ENCODE data around the gene CADPS2. TPM values are rescaled to one million over a fixed set of nuclear protein-coding genes. Genes with fewer than 3 reads are reported as not detected.

The CADPS2 gene
- total and polyA plus RNA-seq, 7 experiments from 2014 or later = not detected

DNA sequence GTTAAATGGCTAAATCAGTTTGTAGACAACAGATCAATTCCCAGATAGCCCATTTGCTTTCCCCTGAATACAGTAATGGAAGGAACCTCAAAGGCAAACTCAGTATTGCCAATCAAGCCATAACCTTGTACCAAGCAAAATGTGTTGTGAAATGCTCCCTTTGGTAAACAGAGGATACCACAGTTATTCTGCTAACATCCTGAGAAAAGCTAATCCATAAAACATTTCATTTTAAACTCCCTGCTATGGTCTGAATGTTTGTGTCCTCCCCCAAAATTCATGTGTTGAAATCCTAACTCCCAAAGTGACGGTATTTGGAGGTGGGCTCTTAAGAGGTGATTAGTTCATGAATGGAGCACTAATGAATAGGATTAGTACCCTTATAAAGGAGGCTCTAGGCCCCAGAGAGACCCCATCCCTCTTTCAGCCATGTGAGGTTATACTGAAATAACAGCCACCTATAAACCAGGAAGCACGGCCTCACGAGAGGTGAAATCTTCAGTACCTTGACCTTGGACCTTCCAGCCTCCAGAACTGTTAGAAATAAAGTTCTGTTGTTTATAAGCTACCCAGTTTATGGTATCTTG lies 94.2 kb downstream of the CADPS2 start:
- no peaks in the 10 kb centered on the region for H3K36me3 Mint-ChIP-seq
- Histone ChIP-seq H3K36me3 (ENCODE audit: control insufficient read depth in 2 of 3, insufficient read depth in 3 of 3, low read length in 3 of 3) (no peaks in the 10 kb centered on the region), H3K27me3 (ENCODE audit: control insufficient read depth in 2 of 2, insufficient read depth in 2 of 2, low read length in 2 of 2) (no peaks in the 10 kb centered on the region), H3K4me1 (ENCODE audit: control insufficient read depth in 2 of 2, insufficient read depth in 2 of 2, low read length in 2 of 2) (no peaks in the 10 kb centered on the region), H3K9me3 (ENCODE audit: control insufficient read depth in 2 of 3, low read length in 3 of 3) (no peaks in the 10 kb centered on the region), H3K4me3 (ENCODE audit: low read length) (no peak overlapping the region), H3K27ac (ENCODE audit: low read depth, low read length) (no peak overlapping the region)
- H3K4me3 Mint-ChIP-seq = no peak overlapping the region
- H3K4me1 Mint-ChIP-seq = no peaks in the 10 kb centered on the region
- peaks cover 0 to 19% (median 2%) of the 10 kb centered on the region in 11 donors for H3K9me3 Mint-ChIP-seq
- DNase-seq (no peak), ATAC-seq (no peak)
- intact Hi-C loops (cut with micrococcal nuclease) = no loop called here
- H3K27me3 Mint-ChIP-seq = no peaks in the 10 kb centered on the region
- CTCF ChIA-PET = no interaction called here
- no peak overlapping the region for H3K27ac Mint-ChIP-seq
- POLR2A ChIA-PET = interaction anchor here (0.6 kb wide), 1 partner anchor 39 kb away, joined by 4 read pairs; no protein-coding TSS in a partner anchor

DNA sequence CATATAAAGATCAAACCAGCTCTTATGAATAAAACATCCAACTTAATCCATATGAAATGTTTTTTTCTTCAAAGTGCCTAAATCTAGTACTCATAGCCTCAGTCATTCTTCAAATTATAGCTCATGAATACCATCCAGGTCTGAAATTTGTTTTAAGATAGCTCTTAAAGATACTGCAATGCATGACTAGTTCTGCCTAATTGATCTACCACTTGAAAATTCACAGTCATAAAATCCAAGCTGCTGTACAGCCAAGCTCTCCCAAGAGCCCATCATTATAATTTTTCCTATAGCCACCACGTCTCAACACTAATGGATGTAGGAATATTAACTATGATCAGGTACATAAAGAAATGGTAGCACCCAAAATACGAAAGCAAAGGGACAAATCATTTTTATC lies 95.7 kb downstream of the CADPS2 start:
- ChIA-PET CTCF (interaction anchor here (0.6 kb wide), 1 partner anchor 10 kb away, joined by 3 read pairs; no protein-coding TSS in a partner anchor), POLR2A (no interaction called here)
- Mint-ChIP-seq H3K27me3 (no peaks in the 10 kb centered on the region), H3K27ac (no peak overlapping the region), H3K4me3 (no peak overlapping the region), H3K9me3 (peaks cover 0 to 24% (median 0%) of the 10 kb centered on the region in 11 donors), H3K4me1 (no peaks in the 10 kb centered on the region), H3K36me3 (no peaks in the 10 kb centered on the region)
- Histone ChIP-seq H3K4me1 (ENCODE audit: control insufficient read depth in 2 of 2, insufficient read depth in 2 of 2, low read length in 2 of 2) (no peaks in the 10 kb centered on the region), H3K27ac (ENCODE audit: low read depth, low read length) (no peak overlapping the region), H3K36me3 (ENCODE audit: control insufficient read depth in 2 of 3, insufficient read depth in 3 of 3, low read length in 3 of 3) (no peaks in the 10 kb centered on the region), H3K4me3 (ENCODE audit: low read length) (no peak overlapping the region), H3K27me3 (ENCODE audit: control insufficient read depth in 2 of 2, insufficient read depth in 2 of 2, low read length in 2 of 2) (peaks cover 0 to 4% of the 10 kb centered on the region in 2 donors), H3K9me3 (ENCODE audit: control insufficient read depth in 2 of 3, low read length in 3 of 3) (no peaks in the 10 kb centered on the region)
- ATAC-seq = no peak
- intact Hi-C loops (cut with micrococcal nuclease) = no loop called here
- no peak for DNase-seq

DNA sequence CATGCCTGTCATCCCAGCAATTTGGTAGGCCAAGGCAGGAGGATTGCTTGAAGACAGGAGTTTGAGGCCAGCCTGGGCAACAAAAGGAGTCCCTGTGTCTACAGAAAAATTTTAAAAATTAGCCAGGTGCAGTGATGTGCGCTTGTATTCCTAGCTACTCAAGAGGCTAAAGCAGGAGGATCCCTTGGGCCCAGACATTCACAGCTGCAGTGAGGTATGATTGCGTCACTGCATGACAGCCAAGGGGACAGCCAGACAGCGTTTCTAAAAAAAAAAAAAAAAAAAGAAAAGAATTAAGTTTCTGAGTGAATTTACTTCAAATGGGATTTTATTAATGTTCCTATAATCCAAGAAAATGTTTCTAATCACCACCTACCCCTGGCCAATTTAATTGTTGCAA lies 96.1 kb downstream of the CADPS2 start:
- H3K9me3 ChIP-seq (ENCODE audit: control insufficient read depth in 2 of 3, low read length in 3 of 3) = no peaks in the 10 kb centered on the region
- Mint-ChIP-seq H3K27ac (no peak overlapping the region), H3K4me1 (no peaks in the 10 kb centered on the region), H3K36me3 (no peaks in the 10 kb centered on the region), H3K9me3 (peaks cover 0 to 24% (median 0%) of the 10 kb centered on the region in 11 donors), H3K4me3 (no peak overlapping the region), H3K27me3 (no peaks in the 10 kb centered on the region)
- H3K4me3 ChIP-seq (ENCODE audit: low read length) = no peak overlapping the region
- H3K36me3 ChIP-seq (ENCODE audit: control insufficient read depth in 2 of 3, insufficient read depth in 3 of 3, low read length in 3 of 3) = no peaks in the 10 kb centered on the region
- intact Hi-C loops (cut with micrococcal nuclease) = no loop called here
- ATAC-seq (no peak), DNase-seq (no peak)
- POLR2A ChIA-PET = no interaction called here
- H3K27me3 ChIP-seq (ENCODE audit: control insufficient read depth in 2 of 2, insufficient read depth in 2 of 2, low read length in 2 of 2) = peaks cover 0 to 4% of the 10 kb centered on the region in 2 donors
- H3K4me1 ChIP-seq (ENCODE audit: control insufficient read depth in 2 of 2, insufficient read depth in 2 of 2, low read length in 2 of 2) = no peaks in the 10 kb centered on the region
- H3K27ac ChIP-seq (ENCODE audit: low read depth, low read length) = no peak overlapping the region
- CTCF ChIA-PET = no interaction called here

DNA sequence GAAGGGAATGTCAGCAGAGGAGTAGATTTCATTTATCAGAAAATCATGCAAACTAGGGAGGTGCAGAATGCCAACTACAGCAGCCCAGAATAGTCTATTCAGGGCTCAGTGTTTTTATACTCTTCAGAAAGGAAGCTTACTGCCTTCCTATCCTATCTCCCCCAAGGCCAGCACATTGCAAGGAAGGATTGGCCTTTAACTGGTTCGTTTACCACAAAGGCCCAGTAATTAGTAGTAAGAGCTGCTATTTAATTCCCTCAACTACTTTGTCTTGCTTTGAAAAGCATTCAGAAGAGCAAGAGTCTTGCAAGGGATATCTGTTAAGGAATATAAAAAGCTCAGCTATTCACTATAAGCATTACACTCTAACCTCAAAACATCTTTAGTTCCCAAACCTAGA lies 97.1 kb downstream of the CADPS2 start:
- Histone ChIP-seq H3K36me3 (ENCODE audit: control insufficient read depth in 2 of 3, insufficient read depth in 3 of 3, low read length in 3 of 3) (no peaks in the 10 kb centered on the region), H3K4me1 (ENCODE audit: control insufficient read depth in 2 of 2, insufficient read depth in 2 of 2, low read length in 2 of 2) (no peaks in the 10 kb centered on the region), H3K9me3 (ENCODE audit: control insufficient read depth in 2 of 3, low read length in 3 of 3) (no peaks in the 10 kb centered on the region), H3K4me3 (ENCODE audit: low read length) (no peak overlapping the region), H3K27me3 (ENCODE audit: control insufficient read depth in 2 of 2, insufficient read depth in 2 of 2, low read length in 2 of 2) (peaks cover 0 to 4% of the 10 kb centered on the region in 2 donors), H3K27ac (ENCODE audit: low read depth, low read length) (no peak overlapping the region)
- no peaks in the 10 kb centered on the region for H3K27me3 Mint-ChIP-seq
- no peaks in the 10 kb centered on the region for H3K36me3 Mint-ChIP-seq
- ChIA-PET POLR2A (no interaction called here), CTCF (interaction anchor here (0.6 kb wide), 1 partner anchor 511 kb away, joined by 4 read pairs; no protein-coding TSS in a partner anchor)
- ATAC-seq (no peak), DNase-seq (no peak)
- H3K4me1 Mint-ChIP-seq = no peaks in the 10 kb centered on the region
- peaks cover 0 to 14% (median 1%) of the 10 kb centered on the region in 11 donors for H3K9me3 Mint-ChIP-seq
- no peak overlapping the region for H3K4me3 Mint-ChIP-seq
- intact Hi-C loops (cut with micrococcal nuclease) = no loop called here
- no peak overlapping the region for H3K27ac Mint-ChIP-seq

DNA sequence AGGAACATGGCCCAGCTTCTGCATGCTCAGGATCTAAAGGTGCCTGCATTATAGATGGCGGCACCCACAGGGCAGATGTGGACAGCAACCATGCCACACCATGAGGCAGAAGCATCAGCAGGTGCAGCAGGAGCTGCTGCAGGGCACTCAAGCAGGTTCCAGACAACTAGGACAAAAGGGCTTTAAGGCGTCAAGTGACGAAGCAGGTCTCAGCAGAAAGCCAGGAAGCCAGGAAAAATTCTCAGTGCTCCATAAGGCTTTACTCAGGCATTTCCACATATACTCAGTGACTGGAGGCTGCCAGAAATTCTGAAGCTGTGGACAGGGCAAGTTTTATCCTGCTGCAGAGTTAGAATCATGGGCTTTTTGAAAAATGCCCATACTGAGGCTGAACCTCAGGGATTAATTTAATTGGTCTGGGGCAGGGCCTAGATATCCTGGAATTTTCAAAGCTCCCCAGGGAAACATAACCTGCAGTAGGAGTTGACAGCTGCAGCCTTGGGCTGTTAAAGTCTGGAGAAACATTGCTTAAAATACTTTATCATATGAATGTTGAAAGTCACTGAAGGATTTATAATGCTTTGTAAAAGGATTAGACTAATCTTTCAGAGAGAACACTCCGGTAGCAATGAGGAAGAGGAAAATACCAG lies 115.4 kb downstream of the CADPS2 start:
- H3K27ac Mint-ChIP-seq = no peak overlapping the region

DNA sequence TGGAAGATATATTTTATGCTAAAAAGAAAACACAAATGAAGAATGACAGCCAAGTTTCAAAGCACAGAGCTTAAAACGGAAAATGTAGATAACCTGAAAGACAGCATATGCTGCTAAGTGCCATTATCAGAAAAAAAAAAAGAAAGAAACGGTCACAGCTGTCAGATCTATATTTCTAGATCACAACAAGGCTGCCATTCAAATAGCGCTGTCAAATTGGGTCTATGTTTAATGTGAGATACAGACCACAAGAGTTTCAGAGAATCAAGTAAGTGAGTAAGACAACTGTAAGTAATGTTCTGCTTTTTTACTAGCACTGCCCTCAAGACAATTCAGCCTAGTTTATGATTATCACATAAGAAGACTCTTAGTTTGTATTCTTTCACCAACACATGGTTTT lies 117.4 kb downstream of the CADPS2 start:
- ATAC-seq (no peak), DNase-seq (no peak)
- Histone ChIP-seq H3K9me3 (ENCODE audit: control insufficient read depth in 2 of 3, low read length in 3 of 3) (no peaks in the 10 kb centered on the region), H3K4me1 (ENCODE audit: control insufficient read depth in 2 of 2, insufficient read depth in 2 of 2, low read length in 2 of 2) (no peaks in the 10 kb centered on the region), H3K27ac (ENCODE audit: low read depth, low read length) (no peak overlapping the region), H3K36me3 (ENCODE audit: control insufficient read depth in 2 of 3, insufficient read depth in 3 of 3, low read length in 3 of 3) (no peaks in the 10 kb centered on the region), H3K27me3 (ENCODE audit: control insufficient read depth in 2 of 2, insufficient read depth in 2 of 2, low read length in 2 of 2) (no peaks in the 10 kb centered on the region), H3K4me3 (ENCODE audit: low read length) (no peak overlapping the region)
- Mint-ChIP-seq H3K4me1 (no peaks in the 10 kb centered on the region), H3K36me3 (no peaks in the 10 kb centered on the region), H3K4me3 (no peak overlapping the region), H3K9me3 (peaks cover 0 to 7% (median 0%) of the 10 kb centered on the region in 11 donors), H3K27me3 (no peaks in the 10 kb centered on the region), H3K27ac (no peak overlapping the region)
- ChIA-PET POLR2A (no interaction called here), CTCF (no interaction called here)
- intact Hi-C loops (cut with micrococcal nuclease) = no loop called here

More for the DNA sequence above, 115.4 kb downstream of the CADPS2 start:
- ChIA-PET CTCF (no interaction called here), POLR2A (no interaction called here)
- Mint-ChIP-seq H3K9me3 (peaks cover 0 to 5% (median 3%) of the 10 kb centered on the region in 11 donors), H3K4me3 (no peak overlapping the region), H3K4me1 (no peaks in the 10 kb centered on the region), H3K36me3 (no peaks in the 10 kb centered on the region), H3K27me3 (no peaks in the 10 kb centered on the region)
- intact Hi-C loops (cut with micrococcal nuclease) = no loop called here
- Histone ChIP-seq H3K27ac (ENCODE audit: low read depth, low read length) (no peak overlapping the region), H3K9me3 (ENCODE audit: control insufficient read depth in 2 of 3, low read length in 3 of 3) (no peaks in the 10 kb centered on the region), H3K27me3 (ENCODE audit: control insufficient read depth in 2 of 2, insufficient read depth in 2 of 2, low read length in 2 of 2) (no peaks in the 10 kb centered on the region), H3K36me3 (ENCODE audit: control insufficient read depth in 2 of 3, insufficient read depth in 3 of 3, low read length in 3 of 3) (no peaks in the 10 kb centered on the region), H3K4me3 (ENCODE audit: low read length) (no peak overlapping the region), H3K4me1 (ENCODE audit: control insufficient read depth in 2 of 2, insufficient read depth in 2 of 2, low read length in 2 of 2) (no peaks in the 10 kb centered on the region)
- no peak for ATAC-seq
- no peak for DNase-seq

DNA sequence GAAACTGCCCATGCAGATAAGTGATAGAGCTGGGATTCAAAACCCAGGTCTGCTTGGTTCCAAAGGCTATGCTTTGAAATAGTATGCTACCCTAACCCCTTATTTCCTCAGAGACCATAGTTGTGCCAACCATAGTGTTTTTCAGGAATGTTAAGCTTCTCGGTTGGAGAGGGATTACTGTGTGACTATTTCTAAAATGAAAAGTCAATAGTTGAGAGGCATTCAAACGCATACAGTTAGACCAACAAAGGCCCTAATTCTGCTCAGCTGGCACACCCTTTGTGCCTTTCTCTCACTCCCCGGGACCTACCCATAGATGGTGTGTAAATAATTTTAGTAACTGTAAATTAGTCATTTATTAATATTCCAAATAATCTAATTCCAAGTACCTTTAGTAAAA lies 118.9 kb downstream of the CADPS2 start:
- no peak for ATAC-seq
- intact Hi-C loops (cut with micrococcal nuclease) = no loop called here
- Histone ChIP-seq H3K4me1 (ENCODE audit: control insufficient read depth in 2 of 2, insufficient read depth in 2 of 2, low read length in 2 of 2) (no peaks in the 10 kb centered on the region), H3K36me3 (ENCODE audit: control insufficient read depth in 2 of 3, insufficient read depth in 3 of 3, low read length in 3 of 3) (no peaks in the 10 kb centered on the region), H3K4me3 (ENCODE audit: low read length) (no peak overlapping the region), H3K9me3 (ENCODE audit: control insufficient read depth in 2 of 3, low read length in 3 of 3) (no peaks in the 10 kb centered on the region), H3K27me3 (ENCODE audit: control insufficient read depth in 2 of 2, insufficient read depth in 2 of 2, low read length in 2 of 2) (no peaks in the 10 kb centered on the region), H3K27ac (ENCODE audit: low read depth, low read length) (no peak overlapping the region)
- CTCF ChIA-PET = no interaction called here
- Mint-ChIP-seq H3K4me3 (no peak overlapping the region), H3K4me1 (no peaks in the 10 kb centered on the region), H3K27ac (no peak overlapping the region), H3K36me3 (no peaks in the 10 kb centered on the region), H3K27me3 (no peaks in the 10 kb centered on the region), H3K9me3 (peaks cover 0 to 9% (median 2%) of the 10 kb centered on the region in 11 donors)
- DNase-seq = no peak
- POLR2A ChIA-PET = no interaction called here
